Hypothalamus (tissue), 51 donors: ENCODE data around the gene MROH2A.

ENCODE experiments used
- DNase-seq, 51 donors: peaks; one replicate each; lab custom pipeline; 2025; lab: John Stamatoyannopoulos, UW

Gene MROH2A

GRCh38 chr2:233831861-233832260 is 53.7 kb downstream of the MROH2A start:
- DNase-seq: no peak

GRCh38 chr2:233832414-233832813 is 54.3 kb downstream of the MROH2A start:
- no peak for DNase-seq

- DNase-seq: peak in 1 of 51 donors; percentile 3
Observed at GRCh38 chr2:233832869-233833311, 54.8 kb downstream of the MROH2A start.

GRCh38 chr2:233833345-233833744 is 55.2 kb downstream of the MROH2A start:
- no peak for DNase-seq

- DNase-seq: no peak
Observed at GRCh38 chr2:233835230-233836186, 57.4 kb downstream of the MROH2A start.

- DNase-seq: no peak
Observed at GRCh38 chr2:233836359-233836758, 58.2 kb downstream of the MROH2A start.

GRCh38 chr2:233837694-233838229 is 59.6 kb downstream of the MROH2A start:
- DNase-seq: no peak

GRCh38 chr2:233838251-233838650 is 60.1 kb downstream of the MROH2A start:
- DNase-seq: no peak

GRCh38 chr2:233838726-233839446 is 60.8 kb downstream of the MROH2A start:
- DNase-seq: no peak

- no peak for DNase-seq
Observed at GRCh38 chr2:233839447-233839820, 61.3 kb downstream of the MROH2A start.

- DNase-seq: no peak
Observed at GRCh38 chr2:233840520-233840919, 62.4 kb downstream of the MROH2A start.

GRCh38 chr2:233841183-233841582 is 63.1 kb downstream of the MROH2A start:
- DNase-seq: no peak

GRCh38 chr2:233844064-233844807 is 66.1 kb downstream of the MROH2A start:
- no peak for DNase-seq

GRCh38 chr2:233844836-233845235 is 66.7 kb downstream of the MROH2A start:
- no peak for DNase-seq

GRCh38 chr2:233845301-233846060 is 67.4 kb downstream of the MROH2A start:
- no peak for DNase-seq

GRCh38 chr2:233846387-233847247 is 68.5 kb downstream of the MROH2A start:
- DNase-seq: peak in 1 of 51 donors; percentile 13

- DNase-seq: no peak
Observed at GRCh38 chr2:233847248-233847898, 69.2 kb downstream of the MROH2A start.

GRCh38 chr2:233848276-233848675 is 70.1 kb downstream of the MROH2A start:
- DNase-seq: no peak
